B cell (primary cell): ENCODE results near the gene ETV6. TPM values are rescaled to one million over a fixed set of nuclear protein-coding genes. Genes with fewer than 3 reads are reported as not detected.

Experiments used
- ATAC-seq: fragments of 200-7000 bp; cut with Tn5 transposase; one replicate; pipeline ENCODE4 v1.10.0; 2021; ENCODE audit warnings: low read depth, mild to moderate bottlenecking, moderate number of reproducible peaks, moderate library complexity
- CTCF ChIA-PET: fragments of 350-600 bp; sonication (Branson Sonifier 250); formaldehyde crosslinking; loops from one replicate; lab custom pipeline; 2021; ENCODE audit warnings: antibody characterized with exemption, inconsistent platforms; lab: Charles Lee
- POLR2A ChIA-PET: fragments of 350-600 bp; sonication (Branson Sonifier 250); formaldehyde crosslinking; loops from one replicate; lab custom pipeline; 2021; ENCODE audit warnings: antibody characterized with exemption; lab: Charles Lee
- DNase-seq: peaks from one replicate; pipeline ENCODE4 v3.0.0; 2013
- H2AFZ ChIP-seq: 2 replicates; pipeline ENCODE4 v1.6.1; 2012; ENCODE audit warnings: mild to moderate bottlenecking, low read depth, low read length; ENCODE audit not compliant: insufficient read depth, poor library complexity, severe bottlenecking
- H3K27ac ChIP-seq, 2 donors: 1 replicate in 1 of 2; 2 replicates in 1 of 2; pipeline ENCODE4 v1.5.1; 2012 to 2013; ENCODE audit warnings: low read length in 2 of 2, mild to moderate bottlenecking in 2 of 2, moderate library complexity in 1 of 2
- H3K27me3 ChIP-seq, 4 experiments: fragments of 200-600 bp in 1 of 4; sonication (generic) in 1 of 4; replicated peaks in 1 of 4; 1 replicate in 2 of 4; 2 replicates in 2 of 4; pipeline versions ENCODE4 v1.6.1 to v1.7.0; 2013 to 2016; ENCODE audit warnings: low read length in 3 of 4, mild to moderate bottlenecking in 2 of 4, mixed read lengths in 1 of 4, moderate library complexity in 1 of 4; ENCODE audit not compliant: insufficient read depth in 4 of 4, control insufficient read depth in 3 of 4; ENCODE audit errors: control extremely low read depth in 1 of 4
- H3K36me3 ChIP-seq, 2 experiments: replicated peaks in 1 of 2; 1 replicate in 1 of 2; 2 replicates in 1 of 2; pipeline versions ENCODE4 v1.6.1 to v1.7.1; 2013; ENCODE audit warnings: low read length in 1 of 2; ENCODE audit not compliant: insufficient read depth in 2 of 2, control insufficient read depth in 1 of 2; ENCODE audit errors: control extremely low read depth in 1 of 2, extremely low read depth in 1 of 2
- H3K4me1 ChIP-seq, 2 donors: fragments of 200-600 bp in 1 of 2; sonication (generic) in 1 of 2; 1 replicate in 1 of 2; 2 replicates in 1 of 2; pipeline versions ENCODE4 v1.5.1 to v1.6.1; 2013 to 2017; ENCODE audit warnings: low read length in 2 of 2; ENCODE audit not compliant: control insufficient read depth in 2 of 2, insufficient read depth in 2 of 2
- H3K4me2 ChIP-seq: replicated peaks from 2 replicates; pipeline ENCODE3; 2012; ENCODE audit warnings: mild to moderate bottlenecking, low read depth, low read length; ENCODE audit not compliant: poor library complexity, severe bottlenecking
- H3K4me3 ChIP-seq, 5 experiments: fragments of 200-600 bp in 1 of 5; sonication (generic) in 1 of 5; 1 replicate in 3 of 5; 2 replicates in 2 of 5; pipeline versions ENCODE4 v1.5.1 to v1.7.0; 2011 to 2016; ENCODE audit warnings: low read length in 4 of 5, mild to moderate bottlenecking in 4 of 5, low read depth in 2 of 5, control low read depth in 1 of 5, moderate library complexity in 1 of 5; ENCODE audit not compliant: insufficient read depth in 1 of 5; ENCODE audit errors: control extremely low read depth in 1 of 5, extremely low read depth in 1 of 5
- H3K79me2 ChIP-seq: fragments of 200-600 bp; sonication (generic); one replicate; pipeline ENCODE4 v1.6.0; 2016; ENCODE audit warnings: low read length; ENCODE audit not compliant: control insufficient read depth, insufficient read depth
- H3K9ac ChIP-seq: fragments of 200-600 bp; sonication (generic); 2 replicates; pipeline ENCODE4 v1.6.1; 2017; ENCODE audit warnings: mild to moderate bottlenecking, low read length, moderate library complexity
- H3K9me3 ChIP-seq, 3 donors: one replicate each; pipeline versions ENCODE4 v1.6.1 to v1.7.1; 2013; ENCODE audit warnings: low read length in 2 of 3; ENCODE audit not compliant: control insufficient read depth in 2 of 3, insufficient read depth in 1 of 3; ENCODE audit errors: control extremely low read depth in 1 of 3
- H4K20me1 ChIP-seq: 2 replicates; pipeline ENCODE4 v1.6.0; 2012; ENCODE audit warnings: mild to moderate bottlenecking, low read length; ENCODE audit not compliant: insufficient read depth, control insufficient read depth, poor library complexity, severe bottlenecking
- H3K27ac Mint-ChIP-seq: one replicate; pipeline ENCODE4 v1.8.0; 2021; ENCODE audit warnings: mixed read lengths
- H3K27me3 Mint-ChIP-seq: one replicate; pipeline ENCODE4 v1.8.0; 2021; ENCODE audit warnings: mixed read lengths
- H3K4me1 Mint-ChIP-seq: one replicate; pipeline ENCODE4 v1.8.0; 2021; ENCODE audit warnings: mixed read lengths
- H3K4me3 Mint-ChIP-seq: one replicate; pipeline ENCODE4 v1.8.0; 2021; ENCODE audit warnings: mixed read lengths
- H3K9me3 Mint-ChIP-seq: one replicate; pipeline ENCODE4 v1.8.0; 2022; ENCODE audit warnings: mixed read lengths; ENCODE audit not compliant: insufficient read depth
- CTCF ChIP-seq: fragments of 200-600 bp; IDR thresholded peaks from one replicate; pipeline ENCODE4 v1.8.0; 2022; ENCODE audit warnings: antibody characterized with exemption, mild to moderate bottlenecking
- EZH2 ChIP-seq: IDR thresholded peaks from 2 replicates; pipeline ENCODE4 v1.6.1; 2012; ENCODE audit warnings: borderline replicate concordance, low read depth, mild to moderate bottlenecking, moderate library complexity, low read length; ENCODE audit not compliant: insufficient read depth, poor library complexity, severe bottlenecking
- WGBS: methylation state at CpG from one replicate; pipeline ENCODE4 v1.1.5; 2013; ENCODE audit warnings: missing lambda C conversion rate; ENCODE audit not compliant: insufficient coverage; 5-methylcytosine and 5-hydroxymethylcytosine counted together
- intact Hi-C: fragments of 100-400 bp; cut with micrococcal nuclease; formaldehyde crosslinking; loops from one replicate; pipeline ENCODE4 v1.10.0; 2022
- polyA plus RNA-seq: library from polyadenylated mRNA; depleted of rRNA; stranded (reverse); fragments of >200 nt; gene quantifications from 2 replicates; pipeline ENCODE4 v1.2.3, GENCODE V29; 2012
- total RNA-seq, 2 donors: library from RNA; stranded (reverse); fragments of 120-200 nt in 1 of 2; gene quantifications; 1 replicate in 1 of 2; 2 replicates in 1 of 2; pipeline versions ENCODE4 v1.2.3 to v1.2.4, GENCODE V29; 2013 to 2022

ETV6 gene
- total and polyA plus RNA-seq, 2 donors (not counting 1 experiment from before 2014, with no cell fraction given) = 17.4 to 123 TPM

DNA sequence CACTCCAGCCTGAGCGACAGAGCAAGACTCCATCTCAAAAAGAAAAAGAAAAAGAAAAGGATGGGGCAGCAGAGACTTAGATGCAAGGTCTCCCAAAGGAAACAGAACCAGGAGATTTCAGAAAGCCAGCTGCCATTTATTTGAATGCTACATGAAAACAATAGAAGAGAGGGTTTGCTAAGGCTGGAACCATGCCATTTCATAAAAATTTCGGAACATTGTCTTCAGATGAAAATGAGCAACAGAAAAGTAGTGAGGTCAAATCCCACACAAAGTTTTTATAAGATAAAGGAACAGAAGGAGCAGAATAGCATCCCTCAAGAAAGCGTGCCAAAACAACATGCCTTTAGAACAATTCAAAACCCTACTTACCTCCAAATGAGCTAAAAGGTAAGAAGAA, 175.3 kb downstream of the ETV6 start:
- Histone ChIP-seq H3K4me1 (peaks cover 35 to 40% of the 10 kb centered on the region in 2 donors), H4K20me1 (peaks cover 4% of the 10 kb centered on the region), H3K79me2 (peaks cover 49% of the 10 kb centered on the region), H3K9me3 (no peaks in the 10 kb centered on the region), H3K27ac (no peak overlapping the region), H2AFZ (no peak overlapping the region), H3K9ac (no peak overlapping the region), H3K4me3 (no peak overlapping the region), H3K4me2 (no peak overlapping the region), H3K36me3 (peaks cover 0 to 12% of the 10 kb centered on the region in 2 experiments), H3K27me3 (no peaks in the 10 kb centered on the region)
- H3K9me3 Mint-ChIP-seq = peaks cover 3% of the 10 kb centered on the region
- no peak overlapping the region for H3K4me3 Mint-ChIP-seq
- no peak for DNase-seq
- TF ChIP-seq EZH2 (no peak), CTCF (no peak)
- no peak overlapping the region for H3K27ac Mint-ChIP-seq
- ATAC-seq = no peak
- no CpG with 5 or more reads among the region's 3 CpGs for WGBS
- intact Hi-C loops = no loop called here
- ChIA-PET POLR2A (no interaction called here), CTCF (interaction anchor here (1.2 to 1.7 kb wide), 2 partner anchors 12 to 208 kb away, joined by 3 to 4 read pairs; no protein-coding TSS in a partner anchor)
- H3K27me3 Mint-ChIP-seq = no peaks in the 10 kb centered on the region
- H3K4me1 Mint-ChIP-seq = peaks cover 48% of the 10 kb centered on the region

DNA sequence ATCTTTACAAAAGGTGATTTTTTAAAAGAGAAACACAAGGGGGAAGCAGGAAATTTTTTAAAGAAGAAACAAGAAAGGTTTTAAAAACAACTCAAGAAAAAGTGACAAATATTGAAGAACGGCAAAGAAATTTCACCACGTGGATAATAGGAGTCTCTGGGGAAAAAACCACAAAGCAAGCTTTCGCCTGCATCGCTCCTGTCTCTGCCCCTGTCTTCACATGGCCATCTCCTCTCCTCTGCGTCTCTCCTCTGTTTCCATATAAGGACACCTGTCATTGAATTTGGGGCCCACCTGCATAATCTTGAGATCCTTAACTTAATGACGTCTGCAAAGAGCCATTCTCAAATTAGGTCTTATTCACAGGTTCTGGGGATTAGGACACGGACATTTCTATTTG, 175.8 kb downstream of the ETV6 start:
- POLR2A ChIA-PET = interaction anchor here (0.7 kb wide), 1 partner anchor 67 kb away, joined by 9 read pairs; no protein-coding TSS in a partner anchor
- intact Hi-C loops = no loop called here
- Histone ChIP-seq H3K36me3 (peaks cover 0 to 12% of the 10 kb centered on the region in 2 experiments), H4K20me1 (peaks cover 4% of the 10 kb centered on the region), H3K4me1 (peaks cover 36 to 43% of the 10 kb centered on the region in 2 donors), H3K79me2 (peaks cover 50% of the 10 kb centered on the region), H3K4me2 (peak overlapping the region; percentile 4), H3K9ac (no peak overlapping the region), H3K9me3 (no peaks in the 10 kb centered on the region), H3K4me3 (no peak overlapping the region), H3K27me3 (no peaks in the 10 kb centered on the region), H2AFZ (no peak overlapping the region), H3K27ac (no peak overlapping the region)
- WGBS = 13% methylated on average over 3 of the region's 7 CpGs
- Mint-ChIP-seq H3K4me3 (peak overlapping the region; percentile 70), H3K4me1 (peaks cover 48% of the 10 kb centered on the region), H3K9me3 (peaks cover 3% of the 10 kb centered on the region), H3K27me3 (no peaks in the 10 kb centered on the region), H3K27ac (peak overlapping the region; percentile 54)
- CTCF ChIA-PET = interaction anchor here (1.2 to 1.7 kb wide), 2 partner anchors 12 to 208 kb away, joined by 3 to 4 read pairs; no protein-coding TSS in a partner anchor
- no peak for DNase-seq
- TF ChIP-seq EZH2 (no peak), CTCF (no peak)
- ATAC-seq = no peak
